ENCODE data around the gene MYO1D. TPM values are rescaled to one million over a fixed set of nuclear protein-coding genes. Genes with fewer than 3 reads are reported as not detected.

MYO1D gene
- total RNA-seq, 1 donor: 160 TPM

DNA sequence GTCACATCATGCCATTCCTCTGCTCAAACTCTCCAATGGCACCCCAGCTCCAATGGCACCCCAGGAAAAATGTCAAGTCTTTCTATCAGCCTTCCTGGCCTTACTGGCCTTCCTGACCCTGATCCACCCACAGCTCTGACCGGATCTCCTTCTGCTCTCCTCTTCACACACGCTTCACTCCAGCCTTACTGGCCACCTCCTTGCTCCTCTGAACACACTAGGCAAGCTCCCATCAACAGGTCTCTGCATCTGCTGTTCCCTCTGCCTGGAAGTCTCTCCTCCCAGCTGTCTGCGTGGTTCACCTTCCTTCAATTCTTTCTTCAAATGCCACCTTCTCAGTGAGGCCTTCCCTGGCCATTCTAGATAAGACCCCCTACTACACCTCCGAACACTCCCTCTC is 43.4 kb downstream of the MYO1D start:
- no peak for DNase-seq (ENCODE audit: insufficient read length, low spot score, missing footprints)
- no peak for TF ChIP-seq CTCF (IDR thresholded peaks at IDR 0.05; ENCODE audit: extremely low read depth, low read depth, low read length)
- no peak overlapping the region for H3K4me2 ChIP-seq (ENCODE audit: insufficient read depth, low read length)

DNA sequence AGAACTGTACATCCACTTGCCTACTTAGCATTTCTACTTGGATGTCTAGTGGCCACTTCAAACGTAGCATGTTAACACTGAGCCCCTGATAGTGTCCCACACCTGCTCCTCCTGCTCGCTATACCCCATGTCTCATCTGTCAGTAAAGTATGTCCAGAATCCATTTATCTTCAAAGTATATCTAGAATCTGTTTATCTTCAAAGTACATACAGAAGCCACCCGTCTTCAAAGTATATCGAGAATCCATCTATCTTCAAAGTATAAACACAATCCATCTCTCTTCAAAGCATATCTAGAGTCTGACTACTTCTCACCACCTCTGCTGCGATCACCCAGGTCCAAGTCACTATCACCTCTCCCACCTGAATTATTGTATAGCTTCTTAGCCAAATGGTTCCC is 43.8 kb downstream of the MYO1D start:
- H2AFZ ChIP-seq (ENCODE audit: low read length): no peak overlapping the region
- H3K9me3 ChIP-seq (ENCODE audit: low read depth, low read length): no peaks in the 10 kb centered on the region
- H3K4me2 ChIP-seq (ENCODE audit: insufficient read depth, low read length): no peak overlapping the region
- DNase-seq (ENCODE audit: insufficient read length, low spot score, missing footprints): no peak
- H4K20me1 ChIP-seq (ENCODE audit: insufficient read depth, low read length): no peaks in the 10 kb centered on the region
- no peaks in the 10 kb centered on the region for H3K27me3 ChIP-seq (ENCODE audit: insufficient read depth, low read length)
- H3K4me1 ChIP-seq (ENCODE audit: insufficient read depth, low read length): peaks cover 12% of the 10 kb centered on the region
- no peak for TF ChIP-seq CTCF (IDR thresholded peaks at IDR 0.05; ENCODE audit: extremely low read depth, low read depth, low read length)
- no peaks in the 10 kb centered on the region for H3K36me3 ChIP-seq (ENCODE audit: insufficient read depth, low read length)
- H3K27ac ChIP-seq (ENCODE audit: low read depth, low read length): no peak overlapping the region
- H3K79me2 ChIP-seq (ENCODE audit: insufficient read depth, low read length): peaks cover 25% of the 10 kb centered on the region
- H3K4me3 ChIP-seq (ENCODE audit: insufficient read depth, low read length): no peak overlapping the region

More for the DNA sequence above, 43.4 kb downstream of the MYO1D start:
- H3K36me3 ChIP-seq (ENCODE audit: insufficient read depth, low read length): no peaks in the 10 kb centered on the region
- H3K27ac ChIP-seq (ENCODE audit: low read depth, low read length): no peak overlapping the region
- H2AFZ ChIP-seq (ENCODE audit: low read length): no peak overlapping the region
- peaks cover 27% of the 10 kb centered on the region for H3K79me2 ChIP-seq (ENCODE audit: insufficient read depth, low read length)
- H4K20me1 ChIP-seq (ENCODE audit: insufficient read depth, low read length): no peaks in the 10 kb centered on the region
- H3K27me3 ChIP-seq (ENCODE audit: insufficient read depth, low read length): no peaks in the 10 kb centered on the region
- H3K4me1 ChIP-seq (ENCODE audit: insufficient read depth, low read length): peaks cover 8% of the 10 kb centered on the region
- no peaks in the 10 kb centered on the region for H3K9me3 ChIP-seq (ENCODE audit: low read depth, low read length)
- H3K4me3 ChIP-seq (ENCODE audit: insufficient read depth, low read length): no peak overlapping the region

DNA sequence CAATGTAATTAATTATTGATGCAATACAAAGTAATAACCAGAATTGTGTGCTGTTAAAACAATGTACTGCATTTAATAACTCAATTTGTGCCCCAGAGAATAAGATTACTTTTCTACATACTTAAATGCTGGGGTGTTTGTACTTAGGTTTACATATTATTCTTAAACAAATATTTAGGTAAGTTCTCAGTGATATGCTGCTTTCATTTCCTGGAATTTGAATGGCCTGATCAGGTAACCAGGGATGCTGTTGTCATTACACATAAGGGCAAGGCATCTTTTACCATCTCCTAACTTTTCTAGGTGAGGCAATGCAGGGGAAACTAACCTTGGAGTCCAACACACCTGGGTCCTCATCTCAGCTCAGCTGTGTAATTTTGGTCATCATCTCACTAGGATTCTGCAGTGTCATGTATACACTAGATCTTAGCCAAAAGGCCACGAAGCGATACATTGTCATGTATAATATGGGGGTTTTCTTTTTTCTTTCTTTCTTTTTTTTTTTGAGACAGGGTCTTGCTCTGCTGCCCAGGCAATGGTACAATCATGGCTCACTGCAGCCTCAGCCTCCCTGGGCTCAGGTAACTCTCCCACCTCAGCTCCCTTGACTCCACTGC is 45.2 kb downstream of the MYO1D start:
- DNase-seq (ENCODE audit: insufficient read length, low spot score, missing footprints): no peak
- Histone ChIP-seq H3K4me3 (ENCODE audit: insufficient read depth, low read length) (no peak overlapping the region), H3K9me3 (ENCODE audit: low read depth, low read length) (no peaks in the 10 kb centered on the region), H4K20me1 (ENCODE audit: insufficient read depth, low read length) (no peaks in the 10 kb centered on the region), H3K36me3 (ENCODE audit: insufficient read depth, low read length) (no peaks in the 10 kb centered on the region), H3K4me2 (ENCODE audit: insufficient read depth, low read length) (no peak overlapping the region), H3K79me2 (ENCODE audit: insufficient read depth, low read length) (peaks cover 25% of the 10 kb centered on the region), H3K27ac (ENCODE audit: low read depth, low read length) (no peak overlapping the region), H3K27me3 (ENCODE audit: insufficient read depth, low read length) (no peaks in the 10 kb centered on the region), H3K4me1 (ENCODE audit: insufficient read depth, low read length) (peaks cover 23% of the 10 kb centered on the region), H2AFZ (ENCODE audit: low read length) (no peak overlapping the region)
- no peak for TF ChIP-seq CTCF (IDR thresholded peaks at IDR 0.05; ENCODE audit: extremely low read depth, low read depth, low read length)

DNA sequence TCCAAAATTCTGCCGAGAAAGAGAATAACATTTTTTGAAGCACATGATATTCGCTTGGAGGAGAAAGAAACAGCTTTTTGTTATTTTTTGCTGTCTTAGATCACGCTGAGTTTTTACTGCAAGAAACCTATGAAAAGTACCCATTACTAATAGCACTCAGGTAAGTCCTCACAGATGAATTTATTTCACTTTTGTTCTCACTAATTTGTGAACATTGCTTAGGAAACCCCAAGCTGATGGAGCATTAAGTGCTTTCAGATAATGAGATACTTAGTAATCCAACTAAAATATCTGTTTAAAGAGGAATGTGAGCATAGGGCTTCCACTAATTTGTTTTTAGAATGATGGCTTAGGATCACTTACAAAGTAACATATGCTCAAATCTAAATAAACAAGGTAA is 45.7 kb downstream of the MYO1D start:
- no peak overlapping the region for H3K4me2 ChIP-seq (ENCODE audit: insufficient read depth, low read length)
- H4K20me1 ChIP-seq (ENCODE audit: insufficient read depth, low read length): no peaks in the 10 kb centered on the region
- DNase-seq (ENCODE audit: insufficient read length, low spot score, missing footprints): no peak
- no peaks in the 10 kb centered on the region for H3K27me3 ChIP-seq (ENCODE audit: insufficient read depth, low read length)
- H3K27ac ChIP-seq (ENCODE audit: low read depth, low read length): no peak overlapping the region
- peaks cover 27% of the 10 kb centered on the region for H3K4me1 ChIP-seq (ENCODE audit: insufficient read depth, low read length)
- no peaks in the 10 kb centered on the region for H3K36me3 ChIP-seq (ENCODE audit: insufficient read depth, low read length)
- H3K9me3 ChIP-seq (ENCODE audit: low read depth, low read length): no peaks in the 10 kb centered on the region
- no peak overlapping the region for H3K4me3 ChIP-seq (ENCODE audit: insufficient read depth, low read length)
- no peak for TF ChIP-seq CTCF (IDR thresholded peaks at IDR 0.05; ENCODE audit: extremely low read depth, low read depth, low read length)
- H2AFZ ChIP-seq (ENCODE audit: low read length): no peak overlapping the region
- H3K79me2 ChIP-seq (ENCODE audit: insufficient read depth, low read length): peaks cover 25% of the 10 kb centered on the region

All from osteoblast (primary cell).